GM18907 (cell line): Measurements from ENCODE around the gene TSC22D3.

ENCODE experiments used
- ATAC-seq: cut with Tn5 transposase; IDR thresholded peaks from one replicate; pipeline ENCODE4 v1.9.1; 2021; ENCODE audit warnings: mild to moderate bottlenecking, moderate library complexity; ENCODE audit not compliant: unreplicated experiment

The TSC22D3 gene

GRCh38 chrX:107731831-107732502 lies 43.6 kb downstream of the TSC22D3 start:
- ATAC-seq: no peak

GRCh38 chrX:107730991-107731766 lies 44.4 kb downstream of the TSC22D3 start:
- ATAC-seq: no peak

GRCh38 chrX:107730298-107730655 lies 45.3 kb downstream of the TSC22D3 start:
- no peak for ATAC-seq

GRCh38 chrX:107729558-107730297 lies 45.9 kb downstream of the TSC22D3 start:
- peak; percentile 77 for ATAC-seq

GRCh38 chrX:107728371-107729099 lies 47.1 kb downstream of the TSC22D3 start:
- no peak for ATAC-seq

GRCh38 chrX:107726816-107727534 lies 48.6 kb downstream of the TSC22D3 start:
- ATAC-seq: no peak

- ATAC-seq: no peak
Measured at GRCh38 chrX:107725761-107726555, 49.6 kb downstream of the TSC22D3 start.

GRCh38 chrX:107724653-107725052 lies 50.9 kb downstream of the TSC22D3 start:
- ATAC-seq: no peak

GRCh38 chrX:107723511-107723910 lies 52.1 kb downstream of the TSC22D3 start:
- no peak for ATAC-seq

- ATAC-seq: no peak
Measured at GRCh38 chrX:107721966-107722707, 53.5 kb downstream of the TSC22D3 start.

GRCh38 chrX:107721318-107721717 lies 54.3 kb downstream of the TSC22D3 start:
- peak; percentile 57 for ATAC-seq

GRCh38 chrX:107718156-107718621 lies 57.4 kb downstream of the TSC22D3 start:
- no peak for ATAC-seq

- ATAC-seq: peak; percentile 80
Measured at GRCh38 chrX:107716816-107717700, 58.5 kb downstream of the TSC22D3 start.

- peak; percentile 19 for ATAC-seq
Measured at GRCh38 chrX:107716118-107716684, 59.4 kb downstream of the TSC22D3 start.

GRCh38 chrX:107715331-107716117 lies 60.1 kb downstream of the TSC22D3 start:
- no peak for ATAC-seq

GRCh38 chrX:107714206-107714891 lies 61.2 kb downstream of the TSC22D3 start:
- ATAC-seq: no peak
